K562 (cell line): ENCODE measurements around the gene NAP1L4. TPM values are rescaled to one million over a fixed set of nuclear protein-coding genes. Genes with fewer than 3 reads are reported as not detected.

Experiments used
- ATF2 ChIP-seq: sonication (generic); formaldehyde crosslinking; IDR thresholded peaks from 2 replicates; pipeline ENCODE4 v1.8.1; 2022; ENCODE audit warnings: missing genetic modification reagents
- BRCA1 ChIP-seq, 2 experiments: fragments of 450-650 bp in 1 of 2; sonication (generic) in 1 of 2; formaldehyde crosslinking in 1 of 2; IDR thresholded peaks; 2 replicates each; pipeline versions ENCODE4 v1.5.0 to v1.6.1; 2017 to 2020; ENCODE audit warnings: mild to moderate bottlenecking in 1 of 2, missing genetic modification reagents in 1 of 2
- BRF1 ChIP-seq: IDR thresholded peaks from 3 replicates; pipeline ENCODE4 v1.6.1; 2011; ENCODE audit warnings: borderline replicate concordance, mild to moderate bottlenecking; ENCODE audit not compliant: insufficient read length; ENCODE audit errors: extremely low read depth
- DMBX1 ChIP-seq: fragments of 250-450 bp; sonication (Bioruptor Pico); IDR thresholded peaks from 2 replicates; pipeline ENCODE4 v1.8.0; 2022; ENCODE audit warnings: inconsistent platforms, mild to moderate bottlenecking, moderate library complexity, borderline replicate concordance
- JUN ChIP-seq, 2 experiments: sonication (generic) in 1 of 2; formaldehyde crosslinking in 1 of 2; IDR thresholded peaks; 2 replicates each; pipeline versions ENCODE4 v1.6.1 to v1.8.0; 2012 to 2022; ENCODE audit warnings: borderline replicate concordance in 2 of 2, mild to moderate bottlenecking in 2 of 2, improper control_type of control experiment in 1 of 2, low read depth in 1 of 2, low read length in 1 of 2, missing genetic modification reagents in 1 of 2
- RB1 ChIP-seq: fragments of 450-650 bp; IDR thresholded peaks from 2 replicates; pipeline ENCODE4 v1.6.1; 2017; ENCODE audit warnings: low read depth, mild to moderate bottlenecking
- RBM34 ChIP-seq: fragments of 200-400 bp; formaldehyde crosslinking; IDR thresholded peaks from 2 replicates; pipeline ENCODE4 v1.6.1; 2018; ENCODE audit warnings: low read length, borderline replicate concordance; ENCODE audit not compliant: insufficient read depth
- REST ChIP-seq, 2 experiments: fragments of 450-650 bp; formaldehyde crosslinking in 1 of 2; IDR thresholded peaks; 2 replicates each; pipeline versions ENCODE4 v1.4.0 to v1.6.1; 2014 to 2020; ENCODE audit warnings: mild to moderate bottlenecking in 2 of 2, borderline replicate concordance in 1 of 2, low read depth in 1 of 2
- SIX5 ChIP-seq, 2 experiments: IDR thresholded peaks; 2 replicates each; pipeline ENCODE4 v1.6.1; 2011; ENCODE audit warnings: low read length in 2 of 2, borderline replicate concordance in 1 of 2, low read depth in 1 of 2, mild to moderate bottlenecking in 1 of 2, moderate library complexity in 1 of 2; ENCODE audit not compliant: insufficient read depth in 1 of 2
- SMARCC2 ChIP-seq: fragments of 450-650 bp; IDR thresholded peaks from 2 replicates; pipeline ENCODE4 v1.6.1; 2017; ENCODE audit warnings: antibody characterized with exemption, moderate library complexity, mild to moderate bottlenecking, low read depth
- TCF3 ChIP-seq: sonication (generic); formaldehyde crosslinking; IDR thresholded peaks from 2 replicates; pipeline ENCODE4 v1.4.0; 2020; ENCODE audit warnings: mild to moderate bottlenecking, missing genetic modification reagents
- ZBED1 ChIP-seq: IDR thresholded peaks from 2 replicates; pipeline ENCODE4 v1.6.1; 2014
- ZBTB8A ChIP-seq: fragments of 450-650 bp; IDR thresholded peaks from 2 replicates; pipeline ENCODE4 v1.6.1; 2018; ENCODE audit warnings: mild to moderate bottlenecking, moderate library complexity; ENCODE audit not compliant: partially characterized antibody
- ZNF175 ChIP-seq: fragments of 200-800 bp; sonication (Bioruptor generic); IDR thresholded peaks from 2 replicates; pipeline ENCODE4 v1.6.1; 2016; ENCODE audit warnings: low read depth, mild to moderate bottlenecking, missing genetic modification characterization, missing compliant biosample characterization
- polyA plus RNA-seq, 8 experiments: library from polyadenylated mRNA; depleted of rRNA in 4 of 8; stranded (reverse) in 5 of 8; unstranded in 3 of 8; fragments of >200 nt; fragmentation: Nextera tagmentation in 2 of 8; fragmentation: Illumina TruSeq in 1 of 8; extraction: Ambion mirVana in 2 of 8; extraction: Trizol in 1 of 8; gene quantifications; 2 replicates each; pipeline versions ENCODE4 v1.2.1 to v1.2.3, GENCODE V29; 2011 to 2014; ENCODE audit warnings: inconsistent platforms in 1 of 8, missing spikeins in 1 of 8
- total RNA-seq, 7 experiments: library from RNA; depleted of rRNA in 6 of 7; stranded (reverse); fragments of >200 nt in 6 of 7; fragmentation: Illumina TruSeq in 2 of 7; extraction: Trizol in 2 of 7; gene quantifications; 2 replicates each; pipeline versions ENCODE4 v1.2.1 to v1.2.3, GENCODE V29; 2011 to 2021; ENCODE audit warnings: low replicate concordance in 1 of 7
- TF ChIP-seq, protein P1 (sequence below): fragments of 250-450 bp; sonication (Bioruptor Pico); IDR thresholded peaks from 2 replicates; pipeline ENCODE4 v1.5.0; 2021

Gene NAP1L4
- total and polyA plus RNA-seq, 9 of the 15 experiments (the other 6 are each of a cell fraction or from before 2014, with no cell fraction given), result 34.1 to 237 (median 179) TPM

DNA sequence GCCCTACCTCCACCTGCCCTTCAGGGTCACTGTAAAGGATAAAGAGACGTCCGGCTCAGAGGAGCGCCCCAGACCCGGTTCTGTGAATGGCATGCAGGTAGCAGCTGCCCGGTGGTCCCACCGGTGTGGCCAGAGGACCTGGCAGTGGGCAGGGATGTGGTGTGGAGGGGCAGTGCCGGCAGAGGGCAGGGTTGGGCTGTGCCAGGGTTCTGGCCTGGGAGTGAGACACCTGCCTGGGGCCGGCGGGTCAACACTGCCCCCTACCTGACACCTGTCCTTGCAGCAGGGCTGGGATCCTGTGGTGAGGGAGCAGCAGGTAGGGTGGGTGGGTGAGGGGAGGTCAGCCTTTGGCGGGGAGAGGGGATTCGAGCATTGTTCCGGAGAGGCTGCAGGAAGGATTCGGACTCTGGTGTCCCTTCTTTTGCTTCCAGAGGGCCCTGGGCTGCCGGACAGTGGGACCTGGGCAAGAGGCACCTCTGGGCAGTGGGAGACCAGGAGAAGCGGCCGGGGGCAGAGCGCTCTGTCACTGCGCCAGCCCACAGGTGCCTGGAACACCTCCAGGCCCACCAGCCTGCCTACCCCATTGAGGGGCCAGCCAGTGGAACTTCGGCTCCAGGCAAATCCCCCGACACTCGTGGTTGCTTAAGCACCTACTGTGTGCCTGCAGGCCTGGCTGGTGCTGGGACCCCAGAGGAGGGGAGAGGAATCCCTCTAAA is 61.3 kb downstream of the NAP1L4 start (continued):
- no peak for TF ChIP-seq RBM34
- TF ChIP-seq SIX5 (IDR thresholded peaks at IDR 0.05; ENCODE audit: borderline replicate concordance in 1 of 2, insufficient read depth in 1 of 2, low read depth in 1 of 2, low read length in 2 of 2), result no peak
- no peak for TF ChIP-seq SMARCC2
- TF ChIP-seq ATF2 (CRISPR knock-in tag), result no peak
- TF ChIP-seq ZBED1, result no peak
- TF ChIP-seq, protein P1, sequence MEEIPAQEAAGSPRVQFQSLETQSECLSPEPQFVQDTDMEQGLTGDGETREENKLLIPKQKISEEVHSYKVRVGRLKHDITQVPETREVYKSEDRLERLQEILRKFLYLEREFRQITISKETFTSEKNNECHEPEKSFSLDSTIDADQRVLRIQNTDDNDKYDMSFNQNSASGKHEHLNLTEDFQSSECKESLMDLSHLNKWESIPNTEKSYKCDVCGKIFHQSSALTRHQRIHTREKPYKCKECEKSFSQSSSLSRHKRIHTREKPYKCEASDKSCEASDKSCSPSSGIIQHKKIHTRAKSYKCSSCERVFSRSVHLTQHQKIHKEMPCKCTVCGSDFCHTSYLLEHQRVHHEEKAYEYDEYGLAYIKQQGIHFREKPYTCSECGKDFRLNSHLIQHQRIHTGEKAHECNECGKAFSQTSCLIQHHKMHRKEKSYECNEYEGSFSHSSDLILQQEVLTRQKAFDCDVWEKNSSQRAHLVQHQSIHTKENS (CRISPR knock-in tag), result no peak
- TF ChIP-seq TCF3 (CRISPR knock-in tag), result 0 out of 2 replicates have a peak, but pooled peaks have one; percentile 19
- TF ChIP-seq DMBX1 (CRISPR knock-in tag), result no peak
- TF ChIP-seq ZNF175 (CRISPR knock-in tag), result no peak
- no peak for TF ChIP-seq BRCA1 (IDR thresholded peaks at IDR 0.05)
- TF ChIP-seq BRCA1 (CRISPR knock-in tag; IDR thresholded peaks at IDR 0.05), result no peak
- no peak for TF ChIP-seq ZBTB8A
- peak; percentile 13; the same call in 1 of the 2 replicates for TF ChIP-seq JUN (IDR thresholded peaks at IDR 0.05; ENCODE audit: borderline replicate concordance, low read depth, low read length)
- TF ChIP-seq JUN (CRISPR knock-in tag; IDR thresholded peaks at IDR 0.05; ENCODE audit: borderline replicate concordance), result no peak
- no peak for TF ChIP-seq BRF1
- TF ChIP-seq RB1, result peak; percentile 24; the same call in 1 of the 2 replicates
- TF ChIP-seq REST (IDR thresholded peaks at IDR 0.05; ENCODE audit: borderline replicate concordance), result peak; percentile 64
- no peak for TF ChIP-seq REST (CRISPR knock-in tag; IDR thresholded peaks at IDR 0.05; ENCODE audit: low read depth)
